ENCODE results near the gene UNC5B. TPM values are rescaled to one million over a fixed set of nuclear protein-coding genes. Genes with fewer than 3 reads are reported as not detected.

Gene UNC5B
- total and polyA plus RNA-seq, 7 donors: 1.4 to 12.7 (median 1.8) TPM

GRCh38 chr10:71250842-71251241 is 38.5 kb downstream of the UNC5B start:
- Histone ChIP-seq H3K36me3 (no peaks in the 10 kb centered on the region), H3K27me3 (no peaks in the 10 kb centered on the region), H3K4me3 (no peak overlapping the region), H3K9me3 (no peaks in the 10 kb centered on the region), H3K27ac (no peak overlapping the region), H3K4me1 (peaks cover 0 to 14% (median 10%) of the 10 kb centered on the region in 4 donors)
- 94 to 97% methylated on average over 1 of the region's 1 CpG for WGBS, 2 donors
- no peak for DNase-seq
- intact Hi-C loops (cut with DNase I): no loop called here
- TF ChIP-seq EP300 (IDR thresholded peaks at IDR 0.05): no peak
- TF ChIP-seq POLR2AphosphoS5 (IDR thresholded peaks at IDR 0.05): no peak

GRCh38 chr10:71251319-71251718 is 38.9 kb downstream of the UNC5B start:
- Histone ChIP-seq H3K4me1 (peaks cover 0 to 19% (median 14%) of the 10 kb centered on the region in 4 donors), H3K27ac (no peak overlapping the region), H3K36me3 (no peaks in the 10 kb centered on the region), H3K27me3 (no peaks in the 10 kb centered on the region), H3K9me3 (no peaks in the 10 kb centered on the region), H3K4me3 (no peak overlapping the region)
- TF ChIP-seq EP300 (IDR thresholded peaks at IDR 0.05) (no peak), POLR2A (IDR thresholded peaks at IDR 0.05) (no peak), POLR2AphosphoS5 (IDR thresholded peaks at IDR 0.05) (no peak)
- DNase-seq: no peak
- intact Hi-C loops (cut with DNase I): no loop called here
- WGBS, 2 donors: 82 to 86% methylated on average over 6 of the region's 6 CpGs

GRCh38 chr10:71252220-71252619 is 39.9 kb downstream of the UNC5B start:
- Histone ChIP-seq H3K36me3 (no peaks in the 10 kb centered on the region), H3K27me3 (no peaks in the 10 kb centered on the region), H3K4me1 (peaks cover 0 to 21% (median 18%) of the 10 kb centered on the region in 4 donors), H3K4me3 (no peak overlapping the region), H3K27ac (no peak overlapping the region), H3K9me3 (no peaks in the 10 kb centered on the region)
- DNase-seq: no peak
- WGBS, 2 donors: 13 to 75% methylated on average over 6 of the region's 6 CpGs
- intact Hi-C loops (cut with DNase I): no loop called here
- no peak for TF ChIP-seq POLR2A (IDR thresholded peaks at IDR 0.05)
- no peak for TF ChIP-seq POLR2AphosphoS5 (IDR thresholded peaks at IDR 0.05)
- TF ChIP-seq EP300 (IDR thresholded peaks at IDR 0.05): no peak
- no peak for TF ChIP-seq CTCF (IDR thresholded peaks at IDR 0.05)

- no peak overlapping the region for H3K27ac ChIP-seq
- peaks cover 0 to 21% (median 18%) of the 10 kb centered on the region in 4 donors for H3K4me1 ChIP-seq
- no peaks in the 10 kb centered on the region for H3K27me3 ChIP-seq
- DNase-seq: no peak
- TF ChIP-seq CTCF (IDR thresholded peaks at IDR 0.05) (no peak), EP300 (IDR thresholded peaks at IDR 0.05) (no peak), POLR2AphosphoS5 (IDR thresholded peaks at IDR 0.05) (no peak), POLR2A (IDR thresholded peaks at IDR 0.05) (no peak)
- 87 to 91% methylated on average over 17 of the region's 17 CpGs for WGBS, 2 donors
- H3K36me3 ChIP-seq: no peaks in the 10 kb centered on the region
- no peaks in the 10 kb centered on the region for H3K9me3 ChIP-seq
- H3K4me3 ChIP-seq: no peak overlapping the region
- intact Hi-C loops (cut with DNase I): no loop called here
Observed at GRCh38 chr10:71253981-71254818, 41.8 kb downstream of the UNC5B start.

GRCh38 chr10:71254834-71255549 is 42.6 kb downstream of the UNC5B start:
- no peak for TF ChIP-seq POLR2A (IDR thresholded peaks at IDR 0.05)
- no peak for TF ChIP-seq CTCF (IDR thresholded peaks at IDR 0.05)
- no peak for TF ChIP-seq POLR2AphosphoS5 (IDR thresholded peaks at IDR 0.05)
- TF ChIP-seq EP300 (IDR thresholded peaks at IDR 0.05): no peak
- H3K4me3 ChIP-seq: no peak overlapping the region
- peaks cover 0 to 26% (median 24%) of the 10 kb centered on the region in 4 donors for H3K4me1 ChIP-seq
- peak overlapping the region in 2 of 4 donors; percentile 9 to 14 for H3K27ac ChIP-seq
- DNase-seq: no peak
- no peaks in the 10 kb centered on the region for H3K27me3 ChIP-seq
- intact Hi-C loops (cut with DNase I): loop anchor here (5.0 kb wide), 1 partner anchor 38 kb away; no protein-coding TSS in a partner anchor
- 80 to 87% methylated on average over 9 of the region's 9 CpGs for WGBS, 2 donors
- H3K36me3 ChIP-seq: no peaks in the 10 kb centered on the region
- no peaks in the 10 kb centered on the region for H3K9me3 ChIP-seq

All from sigmoid colon (tissue), 7 donors.